Raji (cell line): ENCODE data around the gene SERTAD2.

Experiments
- POLR2A ChIP-seq: IDR thresholded peaks from 2 replicates; pipeline ENCODE4 v1.6.1; 2011; ENCODE audit warnings: low read depth, low read length, control low read depth; ENCODE audit not compliant: insufficient read depth

SERTAD2 gene

GRCh38 chr2:64604155-64604554 lies 49.6 kb downstream of the SERTAD2 start:
- no peak for TF ChIP-seq POLR2A

GRCh38 chr2:64602436-64602835 lies 51.3 kb downstream of the SERTAD2 start:
- no peak for TF ChIP-seq POLR2A

- no peak for TF ChIP-seq POLR2A
These were observed 51.8 kb downstream of the SERTAD2 start for GRCh38 chr2:64601785-64602391.

GRCh38 chr2:64601034-64601754 lies 52.5 kb downstream of the SERTAD2 start:
- no peak for TF ChIP-seq POLR2A

GRCh38 chr2:64599469-64599868 lies 54.2 kb downstream of the SERTAD2 start:
- no peak for TF ChIP-seq POLR2A

- no peak for TF ChIP-seq POLR2A
These were observed 55.5 kb downstream of the SERTAD2 start for GRCh38 chr2:64598226-64598625.

GRCh38 chr2:64595397-64596176 lies 58.1 kb downstream of the SERTAD2 start:
- no peak for TF ChIP-seq POLR2A

- no peak for TF ChIP-seq POLR2A
These were observed 59.3 kb downstream of the SERTAD2 start for GRCh38 chr2:64594226-64594989.

GRCh38 chr2:64593035-64593655 lies 60.6 kb downstream of the SERTAD2 start:
- TF ChIP-seq POLR2A: no peak

GRCh38 chr2:64591188-64591587 lies 62.5 kb downstream of the SERTAD2 start:
- no peak for TF ChIP-seq POLR2A

- no peak for TF ChIP-seq POLR2A
These were observed 66.2 kb downstream of the SERTAD2 start for GRCh38 chr2:64587561-64587960.

- no peak for TF ChIP-seq POLR2A
These were observed 66.7 kb downstream of the SERTAD2 start for GRCh38 chr2:64586883-64587481.

- TF ChIP-seq POLR2A: no peak
These were observed 67.7 kb downstream of the SERTAD2 start for GRCh38 chr2:64586054-64586453.

GRCh38 chr2:64582774-64583340 lies 70.9 kb downstream of the SERTAD2 start:
- TF ChIP-seq POLR2A: no peak
